Activated CD4-positive, CD25-positive, alpha-beta regulatory T cell treated with anti-CD3 and anti-CD28 coated beads, Interleukin-2, amount 50 U/mL, for 16 hours (primary cell): ENCODE data around the gene LSM4.

Source experiments
- DNase-seq: peaks from one replicate; pipeline ENCODE4 v3.0.0-alpha.2; 2020; ENCODE audit warnings: low read depth, low spot score

The LSM4 gene

GRCh38 chr19:18311502-18312091, 11.3 kb downstream of the LSM4 start:
- no peak for DNase-seq

DNA sequence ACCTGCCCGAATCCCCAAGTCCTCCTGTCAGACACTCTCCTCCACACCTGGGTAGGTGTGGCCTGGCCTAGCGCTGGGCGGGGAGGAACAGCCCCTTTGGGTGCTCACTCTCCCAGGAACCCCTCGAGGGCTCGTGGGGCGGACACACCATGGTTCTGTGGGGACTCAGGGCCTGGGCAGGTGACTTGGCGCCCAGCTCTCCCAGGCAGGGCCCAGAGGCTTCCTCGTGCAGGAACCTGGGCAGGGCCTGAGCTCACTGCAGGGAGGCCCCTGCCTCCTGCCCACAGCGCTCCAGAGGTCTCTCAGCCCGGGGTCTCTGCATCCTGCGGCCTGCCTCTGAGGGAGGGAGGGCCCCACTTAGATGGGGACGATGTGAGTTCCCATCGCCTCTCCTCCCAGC, 11.9 kb downstream of the LSM4 start:
- no peak for DNase-seq

GRCh38 chr19:18310118-18310909, 12.6 kb downstream of the LSM4 start:
- no peak for DNase-seq

GRCh38 chr19:18309525-18310064, 13.3 kb downstream of the LSM4 start:
- no peak for DNase-seq

GRCh38 chr19:18308948-18309325, 13.9 kb downstream of the LSM4 start:
- no peak for DNase-seq

GRCh38 chr19:18308051-18308947, 14.6 kb downstream of the LSM4 start:
- no peak for DNase-seq

DNA sequence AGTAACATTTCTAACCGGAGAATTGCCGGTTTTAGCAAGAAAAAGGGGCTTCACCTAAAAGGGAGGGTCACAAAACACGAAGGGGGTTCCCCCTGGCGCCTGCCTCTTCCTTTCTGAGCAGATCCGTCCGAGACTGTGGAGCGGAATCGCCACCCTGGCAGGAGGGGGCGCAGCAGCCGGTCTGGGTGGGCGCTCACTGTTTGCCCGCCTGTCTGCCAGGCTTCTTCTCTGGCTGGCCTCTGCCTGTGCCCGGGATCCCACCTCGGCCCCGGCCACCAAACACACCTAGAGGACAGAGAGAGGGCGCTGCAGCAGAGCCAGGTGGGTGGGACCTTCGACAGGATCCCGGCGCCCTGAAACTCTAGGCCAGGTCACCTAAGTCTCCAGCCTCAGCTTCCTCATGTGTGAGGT, 15.6 kb downstream of the LSM4 start:
- DNase-seq = no peak

- DNase-seq = no peak
Measured at GRCh38 chr19:18306888-18307260, 16.0 kb downstream of the LSM4 start.

DNA sequence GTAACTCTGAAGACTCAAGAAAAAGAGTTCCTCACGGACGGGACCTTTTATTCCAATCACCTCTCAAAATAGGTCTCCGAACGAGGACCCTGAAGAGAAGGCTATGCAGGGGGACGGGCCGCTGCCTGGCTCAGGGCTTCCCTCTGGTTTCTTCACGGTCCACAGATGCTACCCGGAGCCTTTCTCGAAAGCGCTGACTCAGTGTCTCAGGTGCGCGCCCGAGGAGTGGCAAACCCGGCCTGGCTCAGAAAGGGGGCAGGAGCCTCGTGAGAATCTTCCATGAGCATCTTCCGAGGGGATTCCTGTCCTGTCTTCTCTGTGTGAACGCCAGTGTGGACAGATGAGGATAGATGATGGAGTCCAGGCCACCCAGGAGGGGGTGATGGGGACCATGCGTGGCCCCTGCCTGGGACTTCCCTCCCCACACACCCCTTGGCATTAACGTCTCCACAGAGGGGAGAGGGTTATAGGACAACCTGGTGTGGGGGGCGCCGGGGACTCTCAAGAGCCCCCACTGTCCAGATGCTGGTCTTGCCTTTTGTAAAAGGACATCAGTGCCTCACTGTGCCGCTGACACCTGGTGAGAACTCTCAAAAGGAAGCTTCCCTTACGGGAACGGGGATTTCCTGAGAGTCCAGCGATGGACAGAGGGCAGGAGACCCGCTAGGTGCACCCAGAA, 16.5 kb downstream of the LSM4 start:
- no peak for DNase-seq

GRCh38 chr19:18304458-18305310, 18.2 kb downstream of the LSM4 start:
- peak; percentile 58 for DNase-seq

DNA sequence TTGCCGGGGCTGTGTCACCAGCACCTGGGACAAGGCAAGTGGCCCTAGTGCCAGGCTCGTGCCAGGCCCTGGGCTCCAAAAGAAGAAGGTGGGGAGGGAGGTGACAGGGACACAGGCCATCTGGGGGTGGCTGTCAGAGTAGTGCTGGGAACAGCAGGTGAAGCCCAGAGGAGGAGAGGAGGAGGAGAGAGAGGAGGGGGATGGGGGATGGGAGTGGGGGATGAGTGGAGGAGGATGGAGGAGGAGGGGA, 18.7 kb downstream of the LSM4 start:
- no peak for DNase-seq

- DNase-seq = no peak
Measured at GRCh38 chr19:18301718-18302111, 21.2 kb downstream of the LSM4 start.

GRCh38 chr19:18300930-18301717, 21.8 kb downstream of the LSM4 start:
- no peak for DNase-seq

DNA sequence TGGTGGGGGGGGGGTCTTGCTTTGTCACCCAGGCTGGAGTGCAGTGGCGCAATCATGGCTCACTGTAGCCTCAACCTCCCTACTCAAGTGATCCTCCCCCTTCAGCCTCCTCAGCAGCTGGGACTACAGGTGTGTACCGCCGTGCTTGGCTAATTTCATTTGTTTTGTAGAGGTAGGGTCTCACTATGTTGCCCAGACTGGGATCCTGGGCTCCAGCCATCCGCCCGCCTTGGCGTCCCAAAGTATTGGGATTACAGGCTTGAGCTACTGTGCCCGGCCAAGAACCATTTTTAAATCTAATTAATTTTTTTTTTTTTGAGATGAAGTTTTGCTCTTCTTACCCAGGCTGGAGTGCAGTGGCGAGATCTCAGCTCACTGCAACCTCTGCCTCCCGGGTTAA, 23.2 kb downstream of the LSM4 start:
- DNase-seq = no peak

DNA sequence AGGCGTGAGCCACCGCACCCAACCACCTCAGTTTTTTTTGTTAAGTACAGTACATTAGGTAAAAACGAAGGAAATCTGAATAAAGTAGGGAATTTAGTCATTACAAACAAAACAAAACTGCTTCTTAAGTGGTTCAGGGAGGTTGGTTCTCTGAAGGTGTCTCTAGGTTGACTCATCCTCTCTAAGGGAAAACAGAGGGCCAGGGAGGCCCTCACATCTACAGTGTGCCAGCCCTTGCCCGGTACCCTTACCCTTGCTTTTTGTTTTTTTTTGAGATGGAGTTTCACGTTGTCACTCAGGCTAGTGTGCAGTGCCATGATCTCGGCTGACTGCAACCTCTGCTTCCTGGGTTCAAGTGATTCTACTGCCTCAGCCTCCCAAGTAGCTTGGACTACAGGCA, 24.3 kb downstream of the LSM4 start:
- no peak for DNase-seq

DNA sequence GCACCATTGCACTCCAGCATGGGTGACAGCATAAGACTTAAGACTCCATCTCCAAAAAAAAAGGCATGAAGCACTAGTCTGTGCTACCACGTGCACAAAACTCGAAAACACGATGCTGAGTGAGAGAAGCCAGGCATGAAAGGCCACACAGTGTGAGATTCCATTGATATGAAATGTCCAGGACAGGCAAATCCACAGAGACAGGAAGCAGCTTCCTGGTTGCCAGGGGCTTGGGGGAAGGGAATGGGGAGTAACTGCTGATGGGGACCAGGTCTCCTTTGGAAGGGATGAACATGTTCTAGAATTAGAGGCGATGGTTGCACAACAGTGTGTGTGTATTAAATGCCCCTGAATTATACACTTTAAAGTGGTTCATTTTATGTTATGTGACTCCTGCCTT, 25.6 kb downstream of the LSM4 start:
- DNase-seq = no peak

- DNase-seq = no peak
Measured at GRCh38 chr19:18295034-18295451, 27.8 kb downstream of the LSM4 start.

GRCh38 chr19:18294467-18294864, 28.4 kb downstream of the LSM4 start:
- peak; percentile 74 for DNase-seq

DNA sequence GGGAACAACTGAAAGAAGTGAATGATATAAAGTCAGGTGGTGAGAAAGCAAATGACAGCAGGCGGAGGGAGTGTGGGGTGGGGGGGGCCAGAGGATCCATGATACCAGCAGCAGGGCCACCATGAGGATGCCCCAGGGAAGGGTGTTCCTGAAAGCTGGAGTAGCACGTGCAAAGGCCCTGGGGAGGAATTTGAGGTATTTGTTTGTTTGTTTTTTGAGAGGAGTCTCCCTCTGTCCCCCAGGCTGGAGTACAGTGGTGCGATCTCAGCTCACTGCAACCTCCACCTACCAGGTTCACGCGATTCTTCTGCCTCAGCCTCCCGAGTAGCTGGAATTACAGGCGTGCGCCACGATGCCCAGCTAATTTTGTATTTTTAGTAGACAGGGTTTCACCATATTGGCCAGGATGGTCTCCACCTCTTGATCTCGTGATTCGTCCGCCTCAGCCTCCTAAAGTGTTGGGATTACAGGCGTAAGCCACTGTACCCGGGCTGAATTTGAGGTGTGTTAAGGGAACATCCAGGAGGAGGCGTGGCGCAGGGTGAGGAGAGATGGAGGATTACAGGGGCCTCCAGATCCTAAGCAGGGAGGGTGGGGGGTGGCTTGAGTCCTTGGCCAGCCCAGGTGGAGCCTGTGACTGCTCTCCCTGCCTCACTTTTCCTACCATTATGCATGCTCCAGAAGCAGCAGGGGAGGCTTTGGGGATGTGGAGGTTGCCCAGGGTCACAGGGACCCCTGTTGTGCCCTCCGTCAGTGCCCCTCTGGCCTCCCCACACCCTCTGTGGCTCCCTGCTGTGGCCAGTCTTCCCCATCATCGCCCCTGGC, 29.0 kb downstream of the LSM4 start:
- DNase-seq = no peak
